LoVo (cell line): ENCODE results near the gene PFKFB2.

ENCODE experiments used
- DNase-seq: peaks from one replicate; pipeline ENCODE4 v3.0.0-alpha.2; 2016; ENCODE audit warnings: low spot score

PFKFB2 gene

GRCh38 chr1:207089627-207090355 lies 36.7 kb downstream of the PFKFB2 start:
- no peak for DNase-seq

GRCh38 chr1:207091200-207091908 lies 38.3 kb downstream of the PFKFB2 start:
- DNase-seq: no peak

- DNase-seq: no peak
Observed at GRCh38 chr1:207093944-207094343, 40.9 kb downstream of the PFKFB2 start.

GRCh38 chr1:207097871-207098324 lies 44.8 kb downstream of the PFKFB2 start:
- peak; percentile 73 for DNase-seq

- DNase-seq: no peak
Observed at GRCh38 chr1:207101720-207102119, 48.6 kb downstream of the PFKFB2 start.

GRCh38 chr1:207102146-207102545 lies 49.1 kb downstream of the PFKFB2 start:
- no peak for DNase-seq

- no peak for DNase-seq
Observed at GRCh38 chr1:207102659-207103058, 49.6 kb downstream of the PFKFB2 start.

GRCh38 chr1:207103892-207104373 lies 50.9 kb downstream of the PFKFB2 start, which contains the start of gene C4BPA:
C4BPA (plus strand) TSS chr1:207104233; CDS start chr1:207113026, 8,793 bp downstream.
- DNase-seq: no peak

- no peak for DNase-seq
Observed at GRCh38 chr1:207109004-207109403, 55.9 kb downstream of the PFKFB2 start.

GRCh38 chr1:207112616-207113296 lies 59.7 kb downstream of the PFKFB2 start:
- DNase-seq: no peak

- no peak for DNase-seq
Observed at GRCh38 chr1:207115269-207115668, 62.2 kb downstream of the PFKFB2 start.

GRCh38 chr1:207124389-207124788 lies 71.3 kb downstream of the PFKFB2 start:
- DNase-seq: no peak

GRCh38 chr1:207128336-207128921 lies 75.4 kb downstream of the PFKFB2 start:
- DNase-seq: no peak

- no peak for DNase-seq
Observed at GRCh38 chr1:207129053-207129452, 76.0 kb downstream of the PFKFB2 start.
